Heart right ventricle (tissue), 16 donors: ENCODE results near the gene CACNA2D2. TPM values are rescaled to one million over a fixed set of nuclear protein-coding genes. Genes with fewer than 3 reads are reported as not detected.

ENCODE experiments used
- ATAC-seq, 8 donors: fragments of 200-7000 bp; cut with Tn5 transposase; one replicate each; pipeline ENCODE4 v1.9.1; 2020; ENCODE audit warnings: mild to moderate bottlenecking in 8 of 8, moderate library complexity in 8 of 8, moderate number of reproducible peaks in 1 of 8
- DNase-seq, 2 donors: peaks; one replicate each; pipeline ENCODE4 v3.0.0-alpha.2; 2020
- H3K27ac ChIP-seq, 10 donors: fragments of 200-600 bp; sonication (generic) in 2 of 10; one replicate each; pipeline versions ENCODE4 v1.5.0 to v1.8.0; 2020 to 2022; ENCODE audit warnings: mild to moderate bottlenecking in 3 of 10
- H3K27me3 ChIP-seq, 7 donors: fragments of 200-600 bp; one replicate each; pipeline ENCODE4 v1.8.0; 2021 to 2022; ENCODE audit warnings: mild to moderate bottlenecking in 2 of 7
- H3K36me3 ChIP-seq, 9 donors: fragments of 200-600 bp; sonication (generic) in 1 of 9; one replicate each; pipeline versions ENCODE4 v1.5.0 to v1.8.0; 2020 to 2022; ENCODE audit warnings: mild to moderate bottlenecking in 2 of 9
- H3K4me1 ChIP-seq, 9 donors: fragments of 200-600 bp; sonication (generic) in 1 of 9; one replicate each; pipeline versions ENCODE4 v1.5.0 to v1.8.0; 2020 to 2022; ENCODE audit warnings: mild to moderate bottlenecking in 4 of 9
- H3K4me3 ChIP-seq, 10 donors: fragments of 200-600 bp; sonication (generic) in 2 of 10; one replicate each; pipeline versions ENCODE4 v1.5.0 to v1.8.0; 2020 to 2022; ENCODE audit warnings: mild to moderate bottlenecking in 7 of 10, moderate library complexity in 2 of 10
- H3K9me3 ChIP-seq, 11 donors: fragments of 200-600 bp in 10 of 11; sonication (generic) in 2 of 11; one replicate each; pipeline versions ENCODE4 v1.5.0 to v1.8.0; 2013 to 2022; ENCODE audit warnings: mild to moderate bottlenecking in 2 of 11, control low read depth in 1 of 11, moderate library complexity in 1 of 11
- CTCF ChIP-seq, 9 donors: fragments of 200-600 bp; sonication (generic) in 2 of 9; IDR thresholded peaks; one replicate each; pipeline versions ENCODE4 v1.5.0 to v1.8.0; 2021 to 2022; ENCODE audit warnings: antibody characterized with exemption in 9 of 9, mild to moderate bottlenecking in 5 of 9, moderate library complexity in 1 of 9
- WGBS, 2 donors: extraction: QIAGEN DNeasy Blood & Tissue Kit; methylation state at CpG; one replicate each; pipeline ENCODE4 v1.1.7; 2013; ENCODE audit warnings: inconsistent platforms in 1 of 2; 5-methylcytosine and 5-hydroxymethylcytosine counted together
- intact Hi-C, 10 donors: fragments of 100-400 bp; cut with DNase I; formaldehyde crosslinking; loops; one replicate each; pipeline versions ENCODE4 v1.11.1 to v1.14.2; 2022
- polyA plus RNA-seq, 2 donors: library from polyadenylated mRNA; stranded (reverse); fragments of 200-250 nt; gene quantifications; one replicate each; pipeline ENCODE4 v1.2.3, GENCODE V29; 2013
- total RNA-seq, 10 donors: library from RNA; stranded (reverse); fragmentation: NEBNext Ultra II Directional in 3 of 10; extraction: Animal tissue kit (Norgen Biotek cat#: 25700) in 3 of 10; gene quantifications; one replicate each; pipeline versions ENCODE4 v1.2.1 to v1.2.4, GENCODE V29; 2021 to 2023
- donor health status: Arrhythmogenic right ventricular cardiomyopathy.
- donor health status: ischemic (EF 13 %, LVEDD 7.1; RV severe dilation, severe dysfunction).
- donor health status: healthy with polysubstance abuse.
- donor health status: DM: no; HTN: yes; CAD: no.
- donor health status: DM: no; HTN: no; CAD: no.
- donor health status: ischemic (EF 25% LVEDD 6.9; RV normal size, moderate dysfunction).
- donor health status: ischemic (EF 25% LVEDD 5.7; RV mildly dilated, moderate dysfunction).
- donor health status: healthy.
- donor health status: DM: yes; HTN: yes; CAD: no.
- donor health status: Ischemic cardiomyopathy.
- donor health status: ischemic (EF 35%, LVEDD 5.7; RV mildly dilated, moderate dysfunction).
- donor health status: nonischemic (EF 11% LVEDD 7.7; RV severe dilation, severe dysfunction).
- donor health status: DM: yes; HTN: yes; CAD: no.
- donor health status: PGD.
- donor health status: ischemic (EF 29% LVEDD 5.4; RV normal size, mild dysfunction).
- donor health status: nonischemic (EF 23%, LVEDD 6.1; RV moderate dilation, normal function).

Gene CACNA2D2
- total and polyA plus RNA-seq, 12 donors = 0.42 to 3.9 (median 2.4) TPM

GRCh38 chr3:50504681-50505080 is 1.2 kb upstream of the CACNA2D2 start:
- ATAC-seq = no peak
- intact Hi-C loops = no loop called here
- no peak overlapping the region for H3K27ac ChIP-seq
- no peak for TF ChIP-seq CTCF (IDR thresholded peaks at IDR 0.05)
- no peaks in the 10 kb centered on the region for H3K36me3 ChIP-seq
- no peaks in the 10 kb centered on the region for H3K9me3 ChIP-seq
- H3K27me3 ChIP-seq = peaks cover 0 to 36% (median 12%) of the 10 kb centered on the region in 7 donors
- 95 to 99% methylated on average over 2 of the region's 2 CpGs for WGBS, 2 donors
- no peak for DNase-seq
- H3K4me3 ChIP-seq = no peak overlapping the region
- peaks cover 0 to 19% (median 6%) of the 10 kb centered on the region in 9 donors for H3K4me1 ChIP-seq

- H3K27me3 ChIP-seq = peaks cover 0 to 36% (median 12%) of the 10 kb centered on the region in 7 donors
- intact Hi-C loops = no loop called here
- peak overlapping the region in 1 of 10 donors; percentile 65 for H3K27ac ChIP-seq
- no peaks in the 10 kb centered on the region for H3K9me3 ChIP-seq
- ATAC-seq = peak in 1 of 8 donors; percentile 9
- H3K4me3 ChIP-seq = peak overlapping the region in 9 of 10 donors; percentile 45 to 65 (median 56)
- no peak for TF ChIP-seq CTCF (IDR thresholded peaks at IDR 0.05)
- 1 to 3% methylated on average over 60 to 79 of the region's 79 CpGs for WGBS, 2 donors
- peaks cover 0 to 19% (median 6%) of the 10 kb centered on the region in 9 donors for H3K4me1 ChIP-seq
- no peaks in the 10 kb centered on the region for H3K36me3 ChIP-seq
- no peak for DNase-seq
Measured at GRCh38 chr3:50502584-50503423, 630 bp downstream of the CACNA2D2 start.

- intact Hi-C loops = no loop called here
- ATAC-seq = no peak
- no peak for DNase-seq
- no peaks in the 10 kb centered on the region for H3K9me3 ChIP-seq
- peaks cover 0 to 36% (median 12%) of the 10 kb centered on the region in 7 donors for H3K27me3 ChIP-seq
- 31 to 33% methylated on average over 7 of the region's 7 CpGs for WGBS, 2 donors
- peak overlapping the region in 5 of 10 donors; percentile 53 to 65 (median 62) for H3K4me3 ChIP-seq
- no peak overlapping the region for H3K27ac ChIP-seq
- no peak for TF ChIP-seq CTCF (IDR thresholded peaks at IDR 0.05)
- H3K4me1 ChIP-seq = peaks cover 0 to 19% (median 6%) of the 10 kb centered on the region in 9 donors
- H3K36me3 ChIP-seq = no peaks in the 10 kb centered on the region
Measured at GRCh38 chr3:50502225-50502583, 1.2 kb downstream of the CACNA2D2 start.

GRCh38 chr3:50495609-50496423 is 7.6 kb downstream of the CACNA2D2 start:
- no peaks in the 10 kb centered on the region for H3K9me3 ChIP-seq
- no peak for TF ChIP-seq CTCF (IDR thresholded peaks at IDR 0.05)
- no peaks in the 10 kb centered on the region for H3K36me3 ChIP-seq
- no peak overlapping the region for H3K4me3 ChIP-seq
- H3K27me3 ChIP-seq = peaks cover 0 to 6% (median 0%) of the 10 kb centered on the region in 7 donors
- WGBS, 2 donors = 82 to 85% methylated on average over 16 of the region's 16 CpGs
- intact Hi-C loops = no loop called here
- H3K27ac ChIP-seq = no peak overlapping the region
- ATAC-seq = no peak
- peaks cover 0 to 1% (median 0%) of the 10 kb centered on the region in 9 donors for H3K4me1 ChIP-seq
- DNase-seq = no peak
